GM18909 (cell line): ENCODE results near the gene PRR5L.

Experiments used
- ATAC-seq: cut with Tn5 transposase; IDR thresholded peaks from one replicate; pipeline ENCODE4 v1.9.1; 2021; ENCODE audit warnings: mild to moderate bottlenecking; ENCODE audit not compliant: unreplicated experiment, poor library complexity

PRR5L gene

DNA sequence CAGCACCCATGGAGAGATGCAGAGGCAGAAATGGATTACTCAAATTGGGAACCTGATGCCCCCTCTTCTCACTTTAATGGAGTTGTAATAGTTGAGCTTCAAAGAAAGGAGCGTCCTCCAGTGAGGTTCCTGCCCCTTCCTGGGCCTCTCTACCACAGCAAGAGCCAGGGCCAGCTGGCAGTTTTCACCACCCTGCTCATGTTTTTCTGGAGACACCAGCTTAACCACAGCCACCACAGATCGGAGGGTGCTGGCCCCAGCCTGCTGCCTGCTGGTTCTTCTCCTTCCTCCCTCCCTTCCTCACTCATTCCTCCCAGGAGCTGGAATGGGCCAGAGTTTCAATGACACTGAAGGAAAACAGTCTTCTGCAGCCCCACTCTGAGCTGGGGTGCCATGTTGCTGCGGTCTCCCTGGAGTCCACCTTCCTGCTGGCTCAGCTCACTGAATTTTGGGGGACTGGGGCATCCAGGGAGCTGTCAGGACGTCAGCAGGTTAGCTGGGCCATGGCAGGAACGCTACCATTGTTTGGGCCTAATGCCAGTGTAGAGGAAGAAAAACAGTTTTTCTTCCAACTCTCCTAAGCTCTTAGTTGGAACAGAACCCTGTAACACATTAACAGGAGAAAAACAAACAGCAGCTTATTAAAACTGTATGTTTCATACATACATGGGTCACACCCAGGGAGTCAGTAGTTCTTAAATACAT is 156.3 kb downstream of the PRR5L start:
- no peak for ATAC-seq

DNA sequence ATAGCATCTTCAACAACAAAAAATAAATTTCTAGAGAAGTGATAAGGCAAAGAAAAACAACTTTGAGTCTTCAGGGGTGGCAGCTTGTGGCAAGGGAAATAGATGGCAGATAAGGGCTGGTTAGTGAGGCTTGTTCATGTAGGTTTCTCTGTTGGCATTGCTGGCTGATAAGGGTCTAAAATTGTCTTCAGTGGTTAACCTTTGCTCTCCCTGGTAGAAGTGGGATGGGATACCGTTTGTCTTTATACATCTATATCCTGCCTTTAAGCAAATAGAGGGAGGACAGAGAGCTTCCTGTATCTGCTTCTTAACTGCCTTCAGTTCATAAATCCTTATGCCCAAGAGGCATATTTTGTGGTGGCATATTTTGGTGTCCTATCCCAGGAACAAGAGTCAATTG is 156.9 kb downstream of the PRR5L start:
- no peak for ATAC-seq

DNA sequence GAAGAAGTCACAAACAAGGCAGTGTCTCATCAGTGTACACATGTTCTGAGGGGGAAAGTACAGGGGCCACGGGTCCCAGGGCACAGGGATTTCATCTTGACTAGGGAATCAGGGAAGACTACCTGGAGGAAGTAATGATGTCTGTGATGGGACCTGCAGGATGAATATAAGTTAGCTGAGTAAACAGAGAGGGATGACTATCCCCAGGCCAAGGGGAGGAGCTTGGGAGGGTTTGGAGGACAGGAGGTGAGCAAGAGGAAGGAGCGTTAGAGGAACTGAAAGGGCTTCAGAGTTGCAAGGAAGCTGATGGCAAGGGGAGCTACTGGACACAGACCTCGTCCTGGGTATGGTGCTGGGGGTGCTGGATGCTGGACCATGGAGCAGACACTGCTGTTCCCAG is 157.6 kb downstream of the PRR5L start:
- no peak for ATAC-seq

DNA sequence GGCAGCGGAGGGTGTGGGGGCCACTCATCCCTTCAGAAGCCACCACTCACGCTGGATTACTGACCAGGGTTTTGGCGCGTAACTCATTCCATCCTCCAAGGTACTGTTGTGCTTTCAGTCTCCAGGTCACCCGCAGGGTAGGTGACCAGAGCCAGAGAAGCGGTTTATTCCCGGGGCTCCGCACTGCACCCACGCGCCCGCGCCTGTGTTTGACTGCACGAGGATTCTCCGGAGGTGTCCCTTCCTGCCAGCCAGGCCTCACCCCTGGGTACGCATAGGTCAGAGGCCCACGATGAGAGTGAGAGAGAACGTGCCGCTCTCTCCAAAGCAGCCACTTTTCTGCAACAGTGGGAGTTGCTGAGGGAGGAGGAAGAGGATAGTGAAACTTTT is 158.5 kb downstream of the PRR5L start:
- ATAC-seq = no peak

DNA sequence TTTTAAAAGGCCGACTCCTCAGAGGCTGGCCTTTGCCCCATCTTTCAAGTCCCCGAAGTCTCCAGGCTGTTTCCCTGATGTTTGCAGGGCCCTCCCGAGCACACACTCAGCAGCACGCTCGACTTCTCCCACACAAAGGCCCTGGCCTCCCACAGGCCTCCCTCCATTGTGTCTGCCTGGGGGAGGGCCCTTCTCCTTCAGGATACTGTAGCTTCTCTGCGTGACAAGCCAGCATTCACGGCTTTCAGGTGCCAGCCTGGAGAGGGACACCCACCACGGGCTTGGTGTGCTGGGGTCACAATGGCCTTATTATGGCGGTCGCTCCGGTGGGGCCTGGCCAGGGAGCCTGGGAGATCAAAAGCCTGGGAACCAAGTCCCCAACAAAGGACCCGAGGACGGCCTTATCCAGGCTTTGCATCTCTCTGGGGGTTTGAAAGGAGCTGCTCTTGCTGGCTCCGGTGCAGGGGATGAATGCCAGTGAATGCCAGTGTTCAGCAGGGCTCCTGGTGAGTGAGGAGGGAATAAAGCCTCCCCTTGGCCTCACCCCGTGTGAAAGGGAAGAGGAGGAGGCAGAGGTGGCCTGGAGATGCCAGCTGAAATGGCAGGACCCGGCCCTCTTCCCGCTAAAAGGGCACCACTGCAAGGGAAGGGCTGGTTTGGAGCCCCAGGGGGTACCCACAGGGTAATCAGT is 159.0 kb downstream of the PRR5L start:
- ATAC-seq = no peak

DNA sequence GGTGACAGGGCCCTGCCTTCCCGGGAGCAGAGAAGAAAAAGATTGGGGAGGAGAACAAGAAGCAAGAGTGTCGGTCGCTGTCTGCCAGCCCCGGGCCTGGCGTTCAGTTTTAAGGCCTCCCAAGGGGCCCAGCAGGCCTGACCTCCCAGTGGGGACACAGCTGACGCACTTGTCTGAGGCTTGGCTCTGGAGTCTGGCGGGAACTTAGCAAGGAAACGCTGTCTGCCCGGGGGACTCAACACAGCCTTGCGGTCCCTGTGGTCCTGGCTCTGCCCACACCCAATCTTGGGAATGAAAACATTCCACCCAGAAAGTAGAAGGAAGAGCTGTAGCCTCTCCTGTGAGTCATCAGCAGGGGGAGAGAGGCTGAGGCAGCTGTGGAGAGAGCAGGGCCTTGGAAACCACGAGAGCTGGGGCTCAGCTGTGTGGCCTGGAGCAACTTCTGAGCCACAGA is 159.6 kb downstream of the PRR5L start:
- ATAC-seq = no peak

DNA sequence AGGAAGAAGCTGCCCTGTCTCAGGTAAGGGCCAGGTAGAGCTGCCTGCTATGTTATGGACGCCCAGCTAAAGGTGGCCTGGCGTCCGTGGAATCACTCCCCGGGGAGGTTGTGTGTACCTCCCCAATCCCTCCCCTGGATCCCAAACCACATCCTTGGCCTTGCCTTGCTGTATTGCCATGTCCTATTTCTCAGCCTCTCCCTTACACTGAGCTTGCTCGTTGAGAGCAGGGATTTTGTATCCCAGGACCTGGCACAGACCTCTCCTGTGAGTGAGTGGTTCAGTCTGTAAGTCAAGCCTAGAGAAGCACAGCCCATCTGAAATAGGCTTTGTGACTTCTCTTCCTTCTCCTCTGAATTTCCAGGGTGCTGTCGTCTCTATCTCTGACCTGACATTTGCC is 160.1 kb downstream of the PRR5L start:
- no peak for ATAC-seq

DNA sequence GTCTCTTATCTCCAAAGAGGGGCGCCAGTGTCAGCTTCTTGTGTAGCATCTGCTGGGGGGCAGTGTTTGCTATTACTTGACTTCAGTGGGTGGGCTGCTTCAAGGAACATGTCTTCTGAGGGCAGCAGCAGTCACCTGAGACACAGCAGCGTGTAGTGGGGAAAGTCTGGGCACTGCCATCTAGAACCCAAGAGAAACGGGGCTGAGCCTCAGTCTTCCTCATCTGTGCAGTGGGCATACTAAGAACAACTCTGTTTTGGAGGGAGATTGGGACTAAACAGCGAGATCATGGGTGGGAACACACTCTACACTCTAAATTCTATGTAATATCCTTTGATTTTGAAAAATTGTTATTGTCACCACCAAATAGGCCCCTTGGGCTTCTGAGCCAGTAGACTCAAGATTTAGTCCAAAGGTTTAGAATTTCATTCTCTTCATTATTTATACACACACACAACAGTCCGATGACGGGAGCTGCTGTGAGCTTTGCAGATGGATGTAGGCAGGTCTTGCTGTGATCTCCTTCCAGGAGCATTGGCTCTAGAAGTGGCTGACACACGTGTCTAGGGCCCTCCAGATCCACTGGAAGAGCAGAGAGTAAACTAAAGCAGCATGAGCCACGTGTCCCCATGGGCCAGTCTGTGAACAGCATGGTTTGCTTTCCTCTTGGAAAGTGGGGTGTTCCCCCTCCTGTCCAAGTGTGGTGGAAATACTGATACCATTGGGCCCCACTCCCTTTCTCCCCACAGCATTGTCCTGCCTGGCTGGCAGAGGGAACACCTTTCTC is 162.2 kb downstream of the PRR5L start:
- ATAC-seq = no peak

DNA sequence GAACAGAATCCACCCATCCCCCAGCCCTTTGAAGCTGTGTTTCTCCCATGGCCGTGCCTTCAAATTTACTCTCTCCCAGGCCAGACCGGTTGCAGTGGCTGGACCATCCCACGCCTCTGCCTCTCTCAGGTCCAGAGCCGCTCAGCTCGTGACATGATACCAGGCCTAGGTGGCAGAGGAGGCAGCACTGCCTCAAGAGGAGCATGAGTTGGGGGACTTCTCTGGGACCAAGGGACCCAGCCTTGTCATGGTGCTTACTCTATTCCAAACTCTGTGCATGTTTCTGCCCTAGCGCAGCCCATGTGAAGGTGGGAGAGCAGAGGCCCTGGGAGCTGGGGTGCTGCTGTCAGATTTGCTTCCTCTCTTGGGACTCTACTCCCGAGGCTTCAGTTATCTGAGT is 163.0 kb downstream of the PRR5L start:
- ATAC-seq = no peak

DNA sequence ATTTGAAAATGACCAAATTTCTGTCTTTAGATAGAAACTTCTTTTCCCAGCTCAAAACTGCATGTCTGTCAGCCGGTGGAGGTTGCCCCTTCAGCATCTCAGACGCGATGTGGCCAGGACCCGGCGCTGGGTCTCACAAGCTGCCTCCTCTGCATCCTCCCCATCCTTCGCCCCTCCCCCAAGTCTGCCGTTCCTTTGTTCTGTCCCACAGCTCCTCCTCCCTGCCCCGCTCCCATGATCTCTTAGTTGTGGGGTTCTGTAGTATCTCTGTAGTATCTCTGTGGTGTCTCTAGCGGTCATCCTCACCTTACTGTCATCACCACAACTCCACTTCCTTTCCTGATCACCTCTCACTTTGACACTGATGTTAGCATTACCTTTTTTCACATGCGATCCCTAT is 164.1 kb downstream of the PRR5L start:
- no peak for ATAC-seq

DNA sequence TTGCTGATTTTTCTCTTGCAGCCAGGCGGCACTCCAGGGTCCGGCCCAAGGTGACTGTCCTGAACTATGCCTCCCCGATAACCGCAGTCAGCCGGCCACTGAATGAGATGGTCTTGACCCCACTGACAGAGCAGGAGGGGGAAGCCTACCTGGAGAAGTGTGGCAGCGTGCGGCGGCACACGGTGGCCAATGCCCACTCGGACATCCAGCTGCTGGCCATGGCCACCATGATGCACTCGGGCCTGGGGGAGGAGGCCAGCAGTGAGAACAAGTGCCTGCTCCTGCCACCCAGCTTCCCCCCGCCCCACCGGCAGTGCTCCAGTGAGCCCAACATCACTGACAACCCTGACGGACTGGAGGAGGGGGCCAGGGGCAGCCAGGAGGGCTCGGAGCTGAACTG is 166.2 kb downstream of the PRR5L start:
- ATAC-seq = no peak

DNA sequence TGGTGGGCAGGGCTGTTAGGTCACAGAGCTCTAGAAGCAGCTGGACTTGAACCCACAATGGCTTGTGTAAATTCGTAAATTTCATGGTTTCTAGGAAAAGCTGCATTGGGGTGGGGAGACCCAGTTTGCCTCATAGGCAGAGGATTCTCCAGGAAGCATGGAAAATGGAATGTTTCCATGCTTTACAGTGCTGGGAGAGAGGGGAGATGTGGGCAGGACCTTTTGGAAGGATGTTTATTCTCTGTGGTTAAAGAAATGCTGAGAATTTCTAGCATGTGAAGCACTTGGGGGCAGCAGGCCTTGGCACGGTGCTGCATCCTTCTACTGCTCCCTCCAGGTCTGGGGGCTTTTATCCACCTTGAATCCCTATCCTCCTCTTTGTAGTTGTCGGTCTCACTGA is 167.7 kb downstream of the PRR5L start:
- ATAC-seq = no peak

DNA sequence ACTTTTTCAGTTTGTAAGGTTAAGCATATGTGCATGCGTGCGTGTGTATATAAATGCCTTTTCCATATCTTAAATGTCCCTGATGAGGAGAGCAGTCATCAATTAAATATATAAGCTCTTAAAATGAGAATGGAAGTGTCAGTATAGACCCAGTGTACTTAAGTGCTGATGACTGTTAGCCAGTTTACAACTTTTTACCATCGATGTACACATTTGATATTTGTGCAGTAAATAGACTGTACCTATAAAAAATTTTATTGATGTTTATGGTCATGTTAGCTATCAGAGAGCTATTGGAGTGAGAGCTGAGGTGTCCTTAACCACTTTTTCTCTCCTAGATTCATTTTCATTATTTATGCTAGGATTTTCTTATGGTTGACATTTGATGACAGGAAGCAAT is 168.6 kb downstream of the PRR5L start:
- no peak for ATAC-seq

DNA sequence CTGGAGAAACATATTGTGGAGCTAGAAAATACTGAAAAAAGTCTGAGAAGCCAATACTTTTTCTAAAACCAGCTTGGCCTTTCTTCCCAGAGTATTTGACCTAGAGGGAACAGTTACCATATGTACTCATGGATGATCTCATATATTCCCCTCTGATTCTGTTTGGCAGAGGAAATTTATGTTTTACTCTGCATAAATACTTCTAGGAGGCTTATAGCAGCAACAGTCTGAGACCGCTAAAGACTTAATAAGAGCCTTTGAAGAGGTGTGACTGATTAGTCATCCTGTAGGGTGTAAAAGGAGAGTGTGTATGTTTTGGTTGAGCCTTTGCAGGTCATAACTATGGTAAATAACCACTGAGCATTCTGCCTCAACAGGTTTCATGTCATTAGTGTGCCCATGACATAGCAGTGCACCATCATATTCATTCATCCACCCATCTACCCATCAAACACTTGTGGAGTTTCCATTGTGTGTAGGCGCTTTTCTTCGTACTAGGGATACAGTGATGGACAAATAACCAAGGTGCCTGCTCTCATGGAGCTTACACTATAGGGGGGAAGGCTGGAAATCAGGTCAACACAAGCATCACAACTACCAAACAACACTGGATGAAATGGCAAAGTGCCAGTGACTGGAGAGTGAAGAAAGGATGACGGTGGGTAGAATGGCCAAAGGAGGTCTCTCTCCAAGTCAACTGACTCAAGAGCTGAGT is 169.5 kb downstream of the PRR5L start:
- no peak for ATAC-seq

DNA sequence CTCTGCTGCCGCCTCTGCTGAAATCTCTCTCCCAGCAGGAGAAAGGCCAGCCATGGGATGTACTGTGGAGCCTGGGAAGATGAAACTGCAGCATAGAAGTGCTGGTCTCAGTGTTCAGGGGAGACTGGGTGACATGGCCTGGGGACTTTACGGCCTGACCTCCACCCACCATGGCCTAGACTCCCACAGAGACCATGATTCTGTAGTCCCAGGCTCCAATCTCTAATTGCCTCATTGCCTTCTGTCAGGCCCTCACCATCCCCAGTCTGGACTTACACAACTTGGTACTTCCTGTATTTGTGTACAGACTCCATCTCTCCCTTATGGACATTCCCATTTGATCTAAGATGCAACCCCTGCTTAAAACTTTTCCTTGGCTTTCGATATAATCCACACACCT is 170.9 kb downstream of the PRR5L start:
- no peak for ATAC-seq

DNA sequence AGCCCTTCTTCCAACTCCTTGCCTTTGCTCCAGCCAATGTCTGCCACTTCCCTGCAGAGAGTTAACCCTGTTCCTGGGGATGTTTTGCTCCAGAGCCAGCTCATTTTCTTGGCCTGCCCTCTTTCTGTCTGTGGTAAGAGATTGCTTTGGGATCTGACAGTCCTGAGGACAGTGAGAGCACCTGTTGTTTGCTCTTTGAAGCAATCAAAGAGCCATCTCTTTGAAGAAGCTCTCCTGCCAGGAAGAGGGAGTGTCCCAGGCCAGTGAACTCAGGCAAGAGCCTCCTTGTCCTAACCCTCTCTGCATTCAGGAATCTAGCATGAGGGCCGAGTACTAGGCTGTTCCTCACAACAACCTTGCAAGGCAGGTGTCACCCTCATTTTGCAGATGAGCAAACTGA is 171.8 kb downstream of the PRR5L start:
- no peak for ATAC-seq

DNA sequence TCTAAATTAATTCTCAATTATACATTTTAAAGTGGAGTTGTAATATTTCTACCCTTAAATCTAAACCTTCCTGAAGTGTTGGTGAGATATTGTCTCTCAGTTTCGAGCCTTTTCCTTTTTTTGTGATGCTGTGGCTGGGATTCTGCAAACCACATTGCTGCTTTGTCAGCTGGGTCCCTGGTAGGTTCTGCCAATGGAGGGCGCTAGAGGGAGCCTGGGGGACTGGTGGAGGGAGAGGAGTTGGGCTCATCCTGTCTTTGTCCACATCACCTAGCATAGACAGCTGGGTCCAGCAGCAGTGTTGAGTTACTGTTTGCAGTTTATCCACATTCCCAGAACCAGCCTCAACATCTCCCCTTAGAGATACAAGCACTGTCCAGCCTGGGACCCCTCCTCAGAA is 173.0 kb downstream of the PRR5L start:
- ATAC-seq = no peak

DNA sequence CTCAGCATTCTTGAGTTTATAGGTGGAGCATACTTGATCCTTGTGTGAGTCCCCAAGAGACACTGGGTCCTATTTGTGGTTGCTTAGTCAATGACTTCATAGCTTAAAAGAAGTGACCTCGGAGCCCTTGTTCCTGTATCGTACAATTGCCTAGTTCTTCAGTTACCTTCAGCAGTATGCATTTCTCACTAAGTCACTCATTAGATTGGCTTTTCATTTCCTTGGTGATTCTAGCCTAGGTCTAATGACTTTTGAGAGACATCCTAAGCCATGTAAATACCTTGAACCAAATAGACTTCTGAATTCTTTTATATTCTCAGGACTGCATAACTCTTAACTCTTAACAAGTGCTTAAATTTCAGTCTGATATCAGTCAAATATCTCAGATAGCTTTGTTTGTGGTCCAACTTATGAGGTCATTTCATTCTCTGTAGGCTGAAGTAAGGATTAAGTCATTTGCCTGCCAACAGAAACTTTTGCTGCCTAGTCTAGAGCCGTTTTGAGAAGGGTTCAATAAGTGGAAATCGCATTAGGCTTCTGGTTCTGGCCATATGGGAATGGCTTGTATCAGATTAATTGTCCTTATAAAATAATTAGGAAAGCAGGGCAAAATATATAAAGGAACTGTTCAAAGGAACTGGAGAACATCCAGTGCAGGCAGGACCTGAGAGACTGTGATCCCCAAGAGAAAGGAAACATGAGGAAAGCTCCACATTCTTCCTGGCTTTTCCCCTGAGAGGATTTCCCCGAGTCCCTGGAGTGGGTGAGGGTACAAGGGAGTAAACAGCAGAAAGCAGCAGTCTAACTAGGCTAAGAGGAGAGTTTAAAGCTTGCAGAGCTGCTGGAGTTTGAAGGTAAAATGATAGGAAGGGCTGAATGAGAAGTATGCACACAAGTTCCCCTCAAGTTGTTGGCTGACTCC is 174.1 kb downstream of the PRR5L start:
- ATAC-seq = peak; percentile 45

DNA sequence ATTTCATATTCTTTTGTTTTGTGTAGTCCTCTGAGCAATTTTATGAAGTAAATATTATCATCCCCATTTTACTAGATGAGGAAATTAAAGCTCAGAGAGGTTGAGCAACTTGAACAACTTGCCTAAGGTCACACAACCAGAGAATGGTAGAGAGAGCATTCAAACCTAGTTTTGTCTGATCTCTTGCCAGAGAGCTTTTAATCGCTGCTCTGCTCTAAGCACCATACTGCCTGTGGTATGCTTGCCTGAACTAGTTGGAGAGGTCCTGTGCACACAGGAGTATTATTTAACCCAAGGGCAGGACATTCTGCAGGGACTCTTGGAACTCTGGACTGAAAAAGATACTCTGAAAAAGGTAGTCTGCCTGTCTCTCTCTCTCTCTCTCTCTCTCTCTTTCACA is 175.5 kb downstream of the PRR5L start:
- ATAC-seq = no peak

DNA sequence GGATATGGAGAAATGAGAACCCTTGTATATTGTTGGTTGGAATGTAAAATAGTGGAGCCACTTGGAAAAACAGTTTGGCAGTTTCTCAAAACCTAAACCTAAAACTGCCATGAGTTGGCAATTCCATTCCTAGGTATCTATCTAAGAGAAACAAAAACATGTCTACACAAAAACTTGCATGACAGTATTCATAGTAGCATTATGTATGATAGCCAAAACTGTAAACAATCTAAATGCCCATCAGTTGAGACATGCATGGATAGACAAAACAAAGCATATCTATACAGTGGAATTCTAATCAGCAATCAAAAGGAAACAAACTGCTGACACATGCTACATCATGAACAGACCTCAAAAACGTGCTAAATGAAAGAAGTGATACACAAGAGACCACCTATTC is 179.1 kb downstream of the PRR5L start:
- no peak for ATAC-seq
